SK-N-SH (cell line): ENCODE results near the gene TMCO4. TPM values are rescaled to one million over a fixed set of nuclear protein-coding genes. Genes with fewer than 3 reads are reported as not detected.

ENCODE experiments used
- CTCF ChIA-PET: fragments of 300-600, 350-600 bp; formaldehyde crosslinking; extraction: SDS; loops from one replicate; lab custom pipeline; 2021; lab: Yijun Ruan, JAX
- POLR2A ChIA-PET: fragments of 350-600 bp; sonication (Branson Sonifier 250); formaldehyde crosslinking; extraction: SDS; loops from one replicate; lab custom pipeline; 2020; ENCODE audit warnings: antibody characterized with exemption, inconsistent platforms; lab: Yijun Ruan, JAX
- DNase-seq: peaks from one replicate; pipeline ENCODE4 v3.0.0; 2012
- H2AFZ ChIP-seq: fragments of 200-600 bp; sonication (generic); 2 replicates; pipeline ENCODE4 v1.8.1; 2016; ENCODE audit warnings: antibody characterized with exemption, mild to moderate bottlenecking, low read depth
- H3F3A ChIP-seq: fragments of 200-600 bp; sonication (generic); replicated peaks from 2 replicates; pipeline ENCODE3; 2016; ENCODE audit warnings: antibody characterized with exemption, mild to moderate bottlenecking; ENCODE audit not compliant: insufficient read depth
- H3K27ac ChIP-seq, 2 experiments: fragments of 200-500 bp in 1 of 2; fragments of 200-600 bp in 1 of 2; sonication (Bioruptor generic) in 1 of 2; sonication (generic), shearing (Covaris generic) in 1 of 2; 2 replicates each; pipeline versions ENCODE4 v1.5.1 to v1.6.1; 2014 to 2016; ENCODE audit warnings: low read depth in 2 of 2, inconsistent platforms in 1 of 2, low read length in 1 of 2, mild to moderate bottlenecking in 1 of 2, mixed read lengths in 1 of 2
- H3K27me3 ChIP-seq: fragments of 200-600 bp; sonication (generic), shearing (Covaris generic); 2 replicates; pipeline ENCODE4 v1.6.1; 2016; ENCODE audit warnings: mixed run types; ENCODE audit not compliant: insufficient read depth
- H3K36me3 ChIP-seq, 2 experiments: fragments of 200-500 bp in 1 of 2; fragments of 200-600 bp in 1 of 2; sonication (Bioruptor generic) in 1 of 2; sonication (generic) in 1 of 2; replicated peaks in 1 of 2; 2 replicates each; pipeline versions ENCODE3 to v1.5.1; 2014 to 2016; ENCODE audit warnings: low read length in 1 of 2, mild to moderate bottlenecking in 1 of 2; ENCODE audit not compliant: insufficient read depth in 2 of 2, control insufficient read depth in 1 of 2
- H3K4me1 ChIP-seq, 2 experiments: fragments of 200-500 bp in 1 of 2; fragments of 200-600 bp in 1 of 2; sonication (Bioruptor generic) in 1 of 2; sonication (generic), shearing (Covaris generic) in 1 of 2; 2 replicates each; pipeline versions ENCODE4 v1.5.1 to v1.6.1; 2014 to 2016; ENCODE audit warnings: low read depth in 1 of 2, low read length in 1 of 2, mixed run types in 1 of 2; ENCODE audit not compliant: insufficient read depth in 2 of 2, control insufficient read depth in 1 of 2
- H3K4me2 ChIP-seq: fragments of 200-600 bp; sonication (generic), shearing (Covaris generic); 2 replicates; pipeline ENCODE4 v1.6.1; 2017; ENCODE audit warnings: mixed run types
- H3K4me3 ChIP-seq, 2 experiments: fragments of 200-500 bp in 1 of 2; fragments of 200-600 bp in 1 of 2; sonication (Bioruptor generic) in 1 of 2; sonication (generic), shearing (Covaris generic) in 1 of 2; 2 replicates each; pipeline versions ENCODE4 v1.5.1 to v1.8.1; 2014 to 2016; ENCODE audit warnings: low read depth in 2 of 2, inconsistent platforms in 1 of 2, low read length in 1 of 2, mild to moderate bottlenecking in 1 of 2, mixed read lengths in 1 of 2, moderate library complexity in 1 of 2
- H3K79me2 ChIP-seq: fragments of 200-600 bp; sonication (generic); 2 replicates; pipeline ENCODE4 v1.8.1; 2017; ENCODE audit warnings: mild to moderate bottlenecking; ENCODE audit not compliant: insufficient read depth
- H3K9ac ChIP-seq: fragments of 200-600 bp; sonication (generic); 2 replicates; pipeline ENCODE4 v1.6.1; 2017; ENCODE audit warnings: mixed run types
- H3K9me2 ChIP-seq: fragments of 200-600 bp; sonication (generic); 2 replicates; pipeline ENCODE4 v1.6.1; 2017; ENCODE audit warnings: mixed run types
- H3K9me3 ChIP-seq: fragments of 200-600 bp; sonication (generic); 2 replicates; pipeline ENCODE4 v1.6.1; 2017; ENCODE audit warnings: mixed run types, mild to moderate bottlenecking, moderate library complexity
- H4K20me1 ChIP-seq: fragments of 200-600 bp; sonication (generic); 2 replicates; pipeline ENCODE4 v1.6.1; 2017; ENCODE audit warnings: mild to moderate bottlenecking, mixed run types; ENCODE audit not compliant: insufficient read depth
- EP300 ChIP-seq, 2 experiments: IDR thresholded peaks; 2 replicates each; pipeline versions ENCODE4 v1.4.0 to v1.6.1; 2012; ENCODE audit warnings: borderline replicate concordance in 1 of 2, low read depth in 1 of 2, low read length in 1 of 2
- EZH2phosphoT487 ChIP-seq: fragments of 200-600 bp; sonication (generic); IDR thresholded peaks from 2 replicates; pipeline ENCODE4 v1.6.1; 2017; ENCODE audit warnings: low read depth, mixed run types, mild to moderate bottlenecking, antibody characterized with exemption, moderate library complexity, borderline replicate concordance
- FOSL2 ChIP-seq: IDR thresholded peaks from 2 replicates; pipeline ENCODE4 v1.4.0; 2012; ENCODE audit warnings: low read depth, mild to moderate bottlenecking, moderate library complexity, borderline replicate concordance
- FOXJ3 ChIP-seq: sonication (generic); formaldehyde crosslinking; IDR thresholded peaks from 2 replicates; pipeline ENCODE4 v1.5.1; 2020; ENCODE audit warnings: mild to moderate bottlenecking, missing genetic modification reagents
- FOXM1 ChIP-seq: IDR thresholded peaks from 2 replicates; pipeline ENCODE4 v1.4.0; 2012; ENCODE audit warnings: low read depth, mild to moderate bottlenecking
- MXI1 ChIP-seq: IDR thresholded peaks from 2 replicates; pipeline ENCODE4 v1.6.1; 2012; ENCODE audit warnings: mild to moderate bottlenecking, low read depth, low read length, improper control_type of control experiment
- NFIC ChIP-seq: IDR thresholded peaks from 2 replicates; pipeline ENCODE4 v1.4.0; 2012; ENCODE audit warnings: borderline replicate concordance
- NRF1 ChIP-seq: IDR thresholded peaks from 2 replicates; pipeline ENCODE4 v1.6.1; 2012; ENCODE audit warnings: low read depth, mild to moderate bottlenecking, low read length
- POLR2AphosphoS5 ChIP-seq: IDR thresholded peaks from 2 replicates; pipeline ENCODE4 v1.6.1; 2012; ENCODE audit warnings: low read depth, low read length
- RAD21 ChIP-seq: IDR thresholded peaks from 2 replicates; pipeline ENCODE4 v1.6.1; 2012; ENCODE audit warnings: mild to moderate bottlenecking, low read length
- RCOR1 ChIP-seq: fragments of 150-350 bp; IDR thresholded peaks from 2 replicates; pipeline ENCODE4 v1.6.1; 2017; ENCODE audit warnings: antibody characterized with exemption, low read length
- REST ChIP-seq: IDR thresholded peaks from 2 replicates; pipeline ENCODE4 v1.6.1; 2012; ENCODE audit warnings: mild to moderate bottlenecking, low read depth, low read length, moderate library complexity
- TAF1 ChIP-seq: IDR thresholded peaks from 2 replicates; pipeline ENCODE4 v1.6.1; 2012; ENCODE audit warnings: low read depth, mild to moderate bottlenecking, low read length, moderate library complexity, borderline replicate concordance
- TCF12 ChIP-seq: IDR thresholded peaks from 2 replicates; pipeline ENCODE4 v1.4.0; 2012
- TEAD4 ChIP-seq: IDR thresholded peaks from 2 replicates; pipeline ENCODE4 v1.4.0; 2012; ENCODE audit warnings: mild to moderate bottlenecking, borderline replicate concordance; ENCODE audit not compliant: insufficient read depth
- USF1 ChIP-seq: IDR thresholded peaks from 2 replicates; pipeline ENCODE4 v1.4.0; 2012; ENCODE audit warnings: low read depth, borderline replicate concordance
- YY1 ChIP-seq: IDR thresholded peaks from 2 replicates; pipeline ENCODE4 v1.4.0; 2012; ENCODE audit warnings: low read depth, mild to moderate bottlenecking
- WGBS: methylation state at CpG from one replicate; pipeline ENCODE4 v1.1.6; 2017; ENCODE audit warnings: low lambda C conversion rate; 5-methylcytosine and 5-hydroxymethylcytosine counted together
- polyA plus RNA-seq, 3 experiments: library from polyadenylated mRNA; depleted of rRNA; stranded (reverse); fragments of >200 nt; gene quantifications; 2 replicates each; pipeline ENCODE4 v1.2.3, GENCODE V29; 2012
- TF ChIP-seq, protein P1 (sequence below): fragments of 200-600 bp; sonication (generic); IDR thresholded peaks from 2 replicates; pipeline ENCODE4 v1.6.1; 2017; ENCODE audit warnings: antibody characterized with exemption, mild to moderate bottlenecking, moderate library complexity
- TF ChIP-seq, protein P2 (sequence below): IDR thresholded peaks from 2 replicates; pipeline ENCODE4; 2012
- TF ChIP-seq, protein P3 (sequence below): fragments of 150-350 bp; IDR thresholded peaks from 2 replicates; pipeline ENCODE4 v1.6.1; 2016; ENCODE audit warnings: mild to moderate bottlenecking, low read depth, low read length

The TMCO4 gene
- polyA plus RNA-seq, 1 of the 3 experiments (the other 2 are of a cell fraction): 4.2 TPM

DNA sequence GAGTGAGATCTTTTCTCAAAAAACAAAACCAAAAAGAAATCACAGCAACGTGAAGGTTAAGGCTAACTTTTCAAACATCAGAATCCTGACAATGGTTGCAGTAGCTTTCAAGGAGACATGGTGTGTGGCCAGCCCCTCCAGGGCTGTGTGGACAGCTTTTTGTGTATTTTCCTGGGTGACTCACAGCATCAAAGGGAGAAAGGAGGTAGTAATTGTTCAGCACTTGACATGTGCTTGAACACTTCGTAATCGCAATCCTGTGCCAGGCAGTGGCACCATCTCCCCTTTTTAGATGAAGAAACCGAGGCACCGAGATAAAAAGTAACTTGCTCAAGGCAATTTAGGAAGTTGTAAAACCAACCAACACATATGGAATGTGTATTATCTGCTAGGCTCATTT lies 145.3 kb downstream of the TMCO4 start:
- no peaks in the 10 kb centered on the region for H3F3A ChIP-seq
- no peaks in the 10 kb centered on the region; the same call in 1 of the 2 replicates for H3K79me2 ChIP-seq
- H3K27ac ChIP-seq: no peak overlapping the region
- DNase-seq: no peak
- CTCF ChIA-PET: interaction anchor here (0.6 to 33.1 kb wide), 62 partner anchors 9 to 539 kb away, joined by 3 to 553 read pairs (median 4); partner anchors contain the start of genes AKR7A2, HTR6, NBL1 and SLC66A1
- H3K36me3 ChIP-seq: no peaks in the 10 kb centered on the region
- 98% methylated on average over 5 of the region's 5 CpGs for WGBS
- H2AFZ ChIP-seq: no peak overlapping the region
- H3K9me2 ChIP-seq: no peaks in the 10 kb centered on the region
- POLR2A ChIA-PET: no interaction called here
- H3K9me3 ChIP-seq: no peaks in the 10 kb centered on the region
- peaks cover 14% of the 10 kb centered on the region; the same call in 1 of the 2 replicates for H4K20me1 ChIP-seq
- H3K4me3 ChIP-seq: no peak overlapping the region
- H3K9ac ChIP-seq: no peak overlapping the region
- H3K4me1 ChIP-seq: peaks cover 0 to 26% of the 10 kb centered on the region in 2 experiments; a peak in 1 of 4 replicates
- no peaks in the 10 kb centered on the region for H3K27me3 ChIP-seq
- TF ChIP-seq FOXM1 (no peak), RCOR1 (no peak), POLR2AphosphoS5 (no peak), TCF12 (no peak), REST (no peak), NFIC (no peak), RAD21 (no peak), YY1 (no peak), EP300 (IDR thresholded peaks at IDR 0.05; ENCODE audit: borderline replicate concordance in 1 of 2, low read depth in 1 of 2, low read length in 1 of 2) (no peak), EZH2phosphoT487 (no peak), FOSL2 (no peak), TAF1 (no peak), TEAD4 (no peak), MXI1 (no peak), USF1 (no peak), FOXJ3 (CRISPR knock-in tag) (no peak), NRF1 (no peak)
- TF ChIP-seq, protein P1, sequence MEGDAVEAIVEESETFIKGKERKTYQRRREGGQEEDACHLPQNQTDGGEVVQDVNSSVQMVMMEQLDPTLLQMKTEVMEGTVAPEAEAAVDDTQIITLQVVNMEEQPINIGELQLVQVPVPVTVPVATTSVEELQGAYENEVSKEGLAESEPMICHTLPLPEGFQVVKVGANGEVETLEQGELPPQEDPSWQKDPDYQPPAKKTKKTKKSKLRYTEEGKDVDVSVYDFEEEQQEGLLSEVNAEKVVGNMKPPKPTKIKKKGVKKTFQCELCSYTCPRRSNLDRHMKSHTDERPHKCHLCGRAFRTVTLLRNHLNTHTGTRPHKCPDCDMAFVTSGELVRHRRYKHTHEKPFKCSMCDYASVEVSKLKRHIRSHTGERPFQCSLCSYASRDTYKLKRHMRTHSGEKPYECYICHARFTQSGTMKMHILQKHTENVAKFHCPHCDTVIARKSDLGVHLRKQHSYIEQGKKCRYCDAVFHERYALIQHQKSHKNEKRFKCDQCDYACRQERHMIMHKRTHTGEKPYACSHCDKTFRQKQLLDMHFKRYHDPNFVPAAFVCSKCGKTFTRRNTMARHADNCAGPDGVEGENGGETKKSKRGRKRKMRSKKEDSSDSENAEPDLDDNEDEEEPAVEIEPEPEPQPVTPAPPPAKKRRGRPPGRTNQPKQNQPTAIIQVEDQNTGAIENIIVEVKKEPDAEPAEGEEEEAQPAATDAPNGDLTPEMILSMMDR: no peak
- TF ChIP-seq, protein P2, sequence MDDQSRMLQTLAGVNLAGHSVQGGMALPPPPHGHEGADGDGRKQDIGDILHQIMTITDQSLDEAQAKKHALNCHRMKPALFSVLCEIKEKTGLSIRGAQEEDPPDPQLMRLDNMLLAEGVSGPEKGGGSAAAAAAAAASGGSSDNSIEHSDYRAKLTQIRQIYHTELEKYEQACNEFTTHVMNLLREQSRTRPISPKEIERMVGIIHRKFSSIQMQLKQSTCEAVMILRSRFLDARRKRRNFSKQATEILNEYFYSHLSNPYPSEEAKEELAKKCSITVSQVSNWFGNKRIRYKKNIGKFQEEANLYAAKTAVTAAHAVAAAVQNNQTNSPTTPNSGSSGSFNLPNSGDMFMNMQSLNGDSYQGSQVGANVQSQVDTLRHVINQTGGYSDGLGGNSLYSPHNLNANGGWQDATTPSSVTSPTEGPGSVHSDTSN: no peak
- TF ChIP-seq, protein P3, sequence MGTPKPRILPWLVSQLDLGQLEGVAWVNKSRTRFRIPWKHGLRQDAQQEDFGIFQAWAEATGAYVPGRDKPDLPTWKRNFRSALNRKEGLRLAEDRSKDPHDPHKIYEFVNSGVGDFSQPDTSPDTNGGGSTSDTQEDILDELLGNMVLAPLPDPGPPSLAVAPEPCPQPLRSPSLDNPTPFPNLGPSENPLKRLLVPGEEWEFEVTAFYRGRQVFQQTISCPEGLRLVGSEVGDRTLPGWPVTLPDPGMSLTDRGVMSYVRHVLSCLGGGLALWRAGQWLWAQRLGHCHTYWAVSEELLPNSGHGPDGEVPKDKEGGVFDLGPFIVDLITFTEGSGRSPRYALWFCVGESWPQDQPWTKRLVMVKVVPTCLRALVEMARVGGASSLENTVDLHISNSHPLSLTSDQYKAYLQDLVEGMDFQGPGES: no peak
- H3K4me2 ChIP-seq: no peak overlapping the region
